A204.1 (cell line): ENCODE data around the gene MYRF.

Experiments used
- FAIRE-seq: peaks from 2 replicates; lab custom pipeline; 2012; peaks lifted over from hg19 to GRCh38; lab: Jason Lieb, UNC

MYRF gene

GRCh38 chr11:61719978-61720377, 32.5 kb upstream of the MYRF start:
- FAIRE-seq: no peak

GRCh38 chr11:61720597-61720996, 31.8 kb upstream of the MYRF start:
- no peak for FAIRE-seq

- no peak for FAIRE-seq
Measured at GRCh38 chr11:61724437-61724836, 28.0 kb upstream of the MYRF start.

DNA sequence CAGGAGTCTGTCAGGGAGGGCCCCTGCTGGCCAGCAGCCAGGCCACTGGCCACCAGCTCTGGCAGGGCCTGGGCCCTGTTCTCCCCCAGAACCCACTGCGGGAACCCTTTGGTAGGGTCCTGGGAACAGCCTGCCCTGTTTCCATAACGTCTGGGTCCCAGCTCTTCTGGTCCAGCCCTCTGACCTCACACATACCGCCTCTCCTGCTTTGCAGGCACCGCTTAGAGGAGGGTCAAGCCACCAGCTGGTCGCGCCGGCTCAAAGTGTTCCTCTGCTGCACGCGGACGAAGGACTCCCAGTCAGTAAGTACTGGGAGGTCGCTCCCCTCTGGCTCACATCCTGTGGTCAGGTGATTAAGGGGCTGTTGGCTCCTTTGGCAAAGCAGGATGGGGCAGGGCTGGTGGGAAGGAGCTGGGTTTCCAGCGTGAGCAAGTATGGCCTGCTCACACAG, 26.6 kb upstream of the MYRF start:
- FAIRE-seq: no peak

GRCh38 chr11:61726775-61727174, 25.7 kb upstream of the MYRF start:
- no peak for FAIRE-seq

- FAIRE-seq: no peak
Measured at GRCh38 chr11:61727401-61727811, 25.0 kb upstream of the MYRF start.

DNA sequence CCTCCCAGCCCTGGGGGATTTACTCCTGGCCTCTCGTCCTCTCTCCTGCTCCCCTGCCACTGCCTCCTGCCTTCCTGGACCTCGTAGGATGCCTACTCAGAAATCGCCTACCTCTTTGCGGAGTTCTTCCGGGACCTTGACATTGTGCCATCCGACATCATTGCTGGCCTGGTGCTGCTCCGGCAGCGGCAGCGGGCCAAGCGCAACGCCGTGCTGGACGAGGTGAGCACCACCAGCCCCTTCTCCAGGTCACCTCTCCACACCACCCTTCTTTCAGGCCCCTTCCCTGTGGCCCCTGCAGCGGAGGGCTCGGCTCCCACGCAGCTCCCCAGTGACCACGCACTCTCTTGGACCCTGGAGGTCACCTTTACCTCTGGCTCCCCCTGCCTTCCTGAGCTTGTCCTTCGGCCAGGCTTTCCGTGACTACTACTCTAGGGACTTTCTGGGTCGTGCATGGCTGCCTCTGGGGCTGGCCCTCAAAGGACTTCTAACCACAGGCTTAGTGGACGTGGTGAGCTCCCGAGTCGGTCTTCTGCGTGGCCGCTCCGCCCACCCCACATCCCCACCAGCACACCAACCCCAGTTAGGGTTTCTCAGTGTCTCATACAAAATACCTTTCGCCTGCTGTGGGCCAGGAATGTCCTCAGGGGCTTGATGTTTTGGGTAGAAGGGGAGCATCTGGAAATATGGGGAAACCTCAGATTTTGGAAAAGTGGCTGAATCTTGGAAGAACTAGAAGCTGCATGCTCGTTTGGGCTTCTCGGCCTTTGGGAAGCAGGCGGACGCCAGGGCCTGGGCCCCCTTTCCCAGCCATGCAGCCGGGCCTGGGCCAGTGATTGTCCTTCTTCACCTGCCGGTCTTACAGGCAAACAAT, 24.1 kb upstream of the MYRF start:
- FAIRE-seq: no peak

DNA sequence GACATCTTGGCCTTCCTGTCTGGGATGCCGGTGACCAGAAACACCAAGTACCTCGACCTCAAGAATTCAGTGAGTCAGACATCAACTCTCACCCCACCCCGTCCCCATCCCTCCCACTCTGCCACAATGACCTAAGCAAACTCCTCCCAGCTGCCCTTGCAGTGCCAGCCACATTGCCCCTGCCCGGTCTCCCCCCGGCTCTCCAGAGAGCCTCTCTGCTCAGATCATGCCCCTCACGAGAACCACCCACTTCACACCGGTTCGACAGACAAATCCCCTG, 23.6 kb upstream of the MYRF start:
- FAIRE-seq: no peak

GRCh38 chr11:61730240-61730994, 22.0 kb upstream of the MYRF start:
- FAIRE-seq: no peak

DNA sequence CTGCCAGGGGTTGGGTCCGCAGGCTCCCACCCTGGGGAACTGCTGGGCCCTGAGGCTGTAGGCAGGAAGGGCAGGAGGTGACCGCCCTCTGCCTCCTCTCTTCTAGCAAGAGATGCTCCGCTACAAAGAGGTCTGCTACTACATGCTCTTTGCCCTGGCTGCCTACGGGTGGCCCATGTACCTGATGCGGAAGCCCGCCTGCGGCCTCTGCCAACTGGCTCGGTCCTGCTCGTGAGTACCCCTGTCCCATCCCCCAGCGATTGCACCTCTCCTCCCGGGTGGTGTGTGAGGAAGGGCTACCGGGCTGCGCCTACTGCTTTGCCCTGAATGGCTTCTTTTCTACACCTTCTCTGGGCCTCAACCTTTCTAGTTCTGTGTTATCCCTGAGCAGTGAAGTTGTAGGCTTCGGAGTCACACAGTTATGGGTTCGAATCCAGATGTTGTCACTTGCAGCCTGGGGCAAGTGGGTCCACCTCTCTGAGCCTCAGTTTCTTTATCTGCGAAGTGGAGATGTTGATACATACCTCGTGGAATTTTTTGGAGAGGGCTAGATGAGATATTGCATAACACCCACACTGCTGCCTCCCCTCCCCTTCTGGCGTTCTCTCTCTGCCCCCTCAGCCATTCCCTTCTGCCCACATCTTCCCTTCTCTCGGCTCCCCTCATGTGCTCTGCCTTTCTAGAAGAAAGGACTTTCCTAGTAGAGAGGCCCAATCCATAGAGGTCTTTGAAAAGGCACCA, 21.1 kb upstream of the MYRF start:
- FAIRE-seq: no peak

- FAIRE-seq: no peak
Measured at GRCh38 chr11:61731952-61732675, 20.3 kb upstream of the MYRF start.

DNA sequence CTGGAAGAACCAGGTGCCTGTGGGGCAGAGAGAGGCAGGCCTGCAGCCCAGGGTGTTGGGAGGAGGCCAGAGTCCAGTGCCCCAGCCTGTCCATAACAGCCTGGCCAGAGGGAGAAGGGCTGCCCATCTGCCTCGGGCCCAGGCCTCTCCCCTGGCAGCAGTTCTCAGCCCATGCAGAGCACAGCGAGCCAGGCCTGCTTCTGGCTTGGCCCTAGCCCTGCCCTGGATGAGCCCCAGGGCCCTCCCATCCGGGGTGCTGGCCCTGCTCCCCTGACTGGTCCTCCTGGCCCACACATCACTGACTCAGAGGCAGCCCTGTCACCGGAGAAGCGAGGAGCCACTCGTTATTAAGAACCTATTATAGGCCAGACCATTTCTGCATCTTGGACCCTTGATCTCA, 19.7 kb upstream of the MYRF start:
- no peak for FAIRE-seq

DNA sequence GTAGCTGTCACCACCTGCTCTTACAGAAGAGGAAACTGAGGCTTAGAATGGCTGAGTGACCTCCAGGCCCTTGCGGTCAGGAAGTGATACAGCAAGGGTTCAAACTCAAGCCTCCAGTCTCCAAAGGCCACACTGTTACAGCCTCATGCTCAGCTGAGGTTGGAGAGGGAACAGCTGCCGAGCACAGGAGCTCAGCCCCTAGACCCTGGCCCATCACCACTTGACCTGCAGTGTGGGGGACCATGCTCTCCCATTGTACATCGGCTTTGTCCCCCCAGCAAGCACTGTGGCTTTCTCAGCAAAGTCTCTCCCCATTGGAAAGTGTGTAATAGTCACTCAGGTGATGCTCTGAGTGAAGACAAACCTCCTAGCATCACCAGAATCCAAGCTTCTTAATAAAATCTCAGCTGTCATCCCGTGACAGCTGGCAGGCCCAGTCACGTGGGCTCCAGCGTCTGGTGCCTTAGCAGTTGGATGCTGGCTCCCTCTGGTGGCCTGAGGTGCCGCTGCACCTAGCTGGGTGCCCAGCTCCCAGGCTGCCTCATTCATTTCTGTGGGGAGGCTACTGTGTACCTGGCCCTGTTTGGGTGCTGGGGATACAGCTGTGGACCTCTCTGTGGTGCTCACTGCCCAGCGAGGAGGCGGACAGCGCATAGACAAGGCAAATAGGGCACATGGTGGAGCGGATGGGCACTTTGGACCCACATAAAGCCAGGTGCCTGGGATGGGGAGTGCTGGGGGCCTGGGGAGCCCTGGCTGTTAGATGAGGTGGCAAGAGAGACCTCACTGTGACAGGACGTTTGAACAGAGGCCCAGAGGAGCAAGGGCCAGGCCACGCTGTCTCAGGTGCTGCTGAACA, 19.1 kb upstream of the MYRF start:
- FAIRE-seq: no peak

DNA sequence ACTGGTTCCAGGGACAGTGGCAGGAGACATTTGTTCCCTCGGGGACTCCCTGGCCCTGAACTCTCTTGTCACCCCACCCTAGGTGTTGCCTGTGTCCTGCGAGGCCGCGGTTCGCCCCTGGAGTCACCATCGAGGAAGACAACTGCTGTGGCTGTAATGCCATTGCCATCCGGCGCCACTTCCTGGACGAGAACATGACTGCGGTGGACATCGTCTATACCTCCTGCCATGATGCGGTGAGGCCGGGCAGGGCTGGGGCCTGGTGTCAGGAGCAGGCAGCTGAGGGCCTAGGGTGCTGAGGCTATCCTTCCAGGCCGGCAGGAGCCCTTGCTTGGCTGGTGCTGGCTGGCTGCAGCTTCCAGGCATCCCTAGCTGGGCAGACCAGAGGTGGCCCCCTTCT, 17.7 kb upstream of the MYRF start:
- no peak for FAIRE-seq

DNA sequence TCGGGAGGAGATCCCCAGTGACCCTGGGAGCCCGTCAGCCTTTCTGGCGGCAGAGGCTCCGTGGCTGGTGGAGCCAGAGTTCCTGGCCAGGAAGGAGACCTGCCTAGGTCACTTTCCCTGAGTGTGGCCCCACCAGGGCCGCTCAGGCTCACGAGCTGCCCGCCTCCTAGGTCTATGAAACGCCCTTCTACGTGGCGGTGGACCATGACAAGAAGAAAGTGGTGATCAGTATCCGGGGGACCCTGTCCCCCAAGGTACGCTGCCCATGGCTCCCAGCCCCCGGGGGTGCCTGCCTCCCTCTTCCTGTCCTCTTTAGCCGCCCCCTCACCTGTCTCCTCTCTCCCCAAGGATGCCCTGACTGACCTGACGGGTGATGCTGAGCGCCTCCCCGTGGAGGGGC, 17.0 kb upstream of the MYRF start:
- no peak for FAIRE-seq

DNA sequence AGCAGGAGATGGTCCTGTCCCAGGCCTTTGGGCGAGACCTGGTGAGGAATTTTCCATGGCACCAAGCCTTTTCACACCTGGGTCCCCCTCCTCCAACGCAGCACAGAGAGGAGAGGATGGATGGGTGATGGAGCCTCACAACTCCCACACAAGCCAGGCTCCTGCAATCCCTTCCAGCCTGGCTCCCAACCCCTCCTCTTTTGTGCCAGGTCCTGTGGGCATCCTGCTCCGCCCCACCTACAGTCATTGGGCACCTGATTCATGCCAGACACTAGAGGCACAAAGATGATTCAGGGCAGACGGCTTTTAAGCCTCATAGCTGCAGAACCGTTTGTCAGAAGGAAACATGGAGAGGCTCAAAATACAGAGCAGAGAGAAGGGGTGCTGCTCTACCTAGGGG, 16.1 kb upstream of the MYRF start:
- FAIRE-seq: no peak

DNA sequence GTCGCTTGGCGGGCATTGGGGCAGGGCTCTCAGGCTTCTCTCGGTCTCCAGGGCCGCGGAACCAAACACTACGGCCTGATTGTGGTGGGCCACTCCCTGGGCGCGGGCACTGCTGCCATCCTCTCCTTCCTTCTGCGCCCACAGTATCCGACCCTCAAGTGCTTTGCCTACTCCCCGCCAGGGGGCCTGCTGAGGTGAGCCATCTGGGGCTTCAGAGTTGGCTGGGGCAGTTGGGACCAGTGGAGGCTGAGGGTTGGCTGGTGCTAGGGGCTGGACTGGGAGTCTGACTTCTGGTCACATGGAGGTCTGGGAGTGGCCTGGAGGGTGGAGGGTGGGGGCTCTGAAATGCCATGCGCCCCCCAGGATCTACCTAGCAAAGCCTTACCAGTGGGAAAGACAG, 15.3 kb upstream of the MYRF start:
- no peak for FAIRE-seq

DNA sequence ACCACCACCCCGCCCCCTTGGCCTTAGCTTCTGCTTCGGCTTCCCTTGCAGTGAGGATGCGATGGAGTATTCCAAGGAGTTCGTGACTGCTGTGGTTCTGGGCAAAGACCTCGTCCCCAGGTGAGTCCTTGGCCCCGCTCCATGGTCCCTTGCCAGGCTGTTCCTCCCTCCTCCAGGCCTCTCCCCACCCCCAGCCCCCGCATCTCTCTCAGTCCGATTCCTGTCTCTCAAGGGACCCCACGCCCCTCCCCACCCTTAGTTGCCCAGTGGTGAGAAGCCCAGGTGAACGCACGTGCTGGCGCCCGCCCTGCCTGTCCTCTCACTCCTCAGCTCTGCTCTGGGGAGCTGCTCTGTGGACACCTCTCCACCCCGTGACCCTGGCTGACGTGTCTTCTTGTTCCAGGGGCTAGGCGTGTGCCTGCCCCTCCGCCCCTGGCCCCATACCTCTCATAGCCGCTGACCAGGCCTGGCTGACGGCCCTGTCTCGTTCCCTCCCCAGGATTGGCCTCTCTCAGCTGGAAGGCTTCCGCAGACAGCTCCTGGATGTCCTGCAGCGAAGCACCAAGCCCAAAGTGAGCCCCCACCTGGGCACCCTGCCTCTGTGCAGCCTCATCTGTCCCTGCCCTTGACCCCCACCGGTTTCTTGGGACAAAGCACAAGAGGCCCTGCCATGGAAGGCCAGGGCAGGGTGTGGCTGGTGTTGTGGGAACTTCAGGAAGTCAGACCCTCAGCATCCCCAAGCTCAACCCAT, 14.6 kb upstream of the MYRF start:
- FAIRE-seq: no peak

DNA sequence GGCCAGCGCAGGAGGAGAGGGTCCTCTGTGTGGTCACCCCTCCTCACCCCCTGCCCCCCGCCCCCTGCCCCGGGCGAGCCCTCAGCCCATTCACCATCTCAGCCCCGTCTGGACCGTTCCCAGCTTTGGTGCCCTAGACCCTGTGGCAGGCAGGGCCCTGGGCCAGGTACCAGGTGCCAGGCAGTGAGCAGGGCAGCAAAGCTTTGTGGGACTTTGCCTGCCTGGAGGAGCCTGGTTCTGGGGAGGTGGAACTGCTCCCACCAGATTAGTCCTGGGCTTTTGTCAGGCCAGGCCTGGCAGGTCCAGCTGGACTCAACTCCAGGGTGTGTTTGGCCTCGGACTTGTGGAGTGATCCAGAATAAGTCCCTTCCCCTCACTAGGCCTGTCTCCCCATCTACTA, 13.7 kb upstream of the MYRF start:
- no peak for FAIRE-seq

GRCh38 chr11:61739413-61739812, 13.0 kb upstream of the MYRF start:
- FAIRE-seq: no peak

DNA sequence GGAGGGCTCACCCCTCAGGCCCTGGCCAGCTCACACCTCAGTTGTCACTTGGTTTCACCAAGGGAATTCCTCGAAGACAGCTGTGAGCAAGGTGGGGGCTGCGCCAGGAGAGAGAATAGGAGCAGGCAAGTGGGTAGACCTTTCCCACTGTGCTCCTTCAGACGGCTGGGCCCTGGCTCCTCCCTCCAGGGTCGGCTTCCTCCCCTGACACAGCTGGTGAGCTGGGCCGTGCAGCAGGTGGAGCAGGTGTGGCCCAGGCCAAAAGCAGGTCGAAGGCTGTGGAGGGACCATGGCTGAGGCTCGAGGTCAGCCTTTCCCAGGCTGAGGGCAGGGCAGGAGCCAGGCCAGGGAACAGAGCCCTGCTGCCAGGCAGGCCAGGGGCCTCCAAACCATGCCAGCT, 12.5 kb upstream of the MYRF start:
- FAIRE-seq: no peak
